Heart right ventricle (tissue), 16 donors: ENCODE results near the gene TMEM221. TPM values are rescaled to one million over a fixed set of nuclear protein-coding genes. Genes with fewer than 3 reads are reported as not detected.

ENCODE experiments used
- ATAC-seq, 8 donors: fragments of 200-7000 bp; cut with Tn5 transposase; one replicate each; pipeline ENCODE4 v1.9.1; 2020; ENCODE audit warnings: mild to moderate bottlenecking in 8 of 8, moderate library complexity in 8 of 8, moderate number of reproducible peaks in 1 of 8
- DNase-seq, 2 donors: peaks; one replicate each; pipeline ENCODE4 v3.0.0-alpha.2; 2020
- H3K27ac ChIP-seq, 10 donors: fragments of 200-600 bp; sonication (generic) in 2 of 10; one replicate each; pipeline versions ENCODE4 v1.5.0 to v1.8.0; 2020 to 2022; ENCODE audit warnings: mild to moderate bottlenecking in 3 of 10
- H3K27me3 ChIP-seq, 7 donors: fragments of 200-600 bp; one replicate each; pipeline ENCODE4 v1.8.0; 2021 to 2022; ENCODE audit warnings: mild to moderate bottlenecking in 2 of 7
- H3K36me3 ChIP-seq, 9 donors: fragments of 200-600 bp; sonication (generic) in 1 of 9; one replicate each; pipeline versions ENCODE4 v1.5.0 to v1.8.0; 2020 to 2022; ENCODE audit warnings: mild to moderate bottlenecking in 2 of 9
- H3K4me1 ChIP-seq, 9 donors: fragments of 200-600 bp; sonication (generic) in 1 of 9; one replicate each; pipeline versions ENCODE4 v1.5.0 to v1.8.0; 2020 to 2022; ENCODE audit warnings: mild to moderate bottlenecking in 4 of 9
- H3K4me3 ChIP-seq, 10 donors: fragments of 200-600 bp; sonication (generic) in 2 of 10; one replicate each; pipeline versions ENCODE4 v1.5.0 to v1.8.0; 2020 to 2022; ENCODE audit warnings: mild to moderate bottlenecking in 7 of 10, moderate library complexity in 2 of 10
- H3K9me3 ChIP-seq, 11 donors: fragments of 200-600 bp in 10 of 11; sonication (generic) in 2 of 11; one replicate each; pipeline versions ENCODE4 v1.5.0 to v1.8.0; 2013 to 2022; ENCODE audit warnings: mild to moderate bottlenecking in 2 of 11, control low read depth in 1 of 11, moderate library complexity in 1 of 11
- WGBS, 2 donors: extraction: QIAGEN DNeasy Blood & Tissue Kit; methylation state at CpG; one replicate each; pipeline ENCODE4 v1.1.7; 2013; ENCODE audit warnings: inconsistent platforms in 1 of 2; 5-methylcytosine and 5-hydroxymethylcytosine counted together
- intact Hi-C, 10 donors: fragments of 100-400 bp; cut with DNase I; formaldehyde crosslinking; loops; one replicate each; pipeline versions ENCODE4 v1.11.1 to v1.14.2; 2022
- polyA plus RNA-seq, 2 donors: library from polyadenylated mRNA; stranded (reverse); fragments of 200-250 nt; gene quantifications; one replicate each; pipeline ENCODE4 v1.2.3, GENCODE V29; 2013
- total RNA-seq, 10 donors: library from RNA; stranded (reverse); fragmentation: NEBNext Ultra II Directional in 3 of 10; extraction: Animal tissue kit (Norgen Biotek cat#: 25700) in 3 of 10; gene quantifications; one replicate each; pipeline versions ENCODE4 v1.2.1 to v1.2.4, GENCODE V29; 2021 to 2023
- TF ChIP-seq, protein P1 (sequence below), 9 donors: fragments of 200-600 bp; sonication (generic) in 2 of 9; IDR thresholded peaks; one replicate each; pipeline versions ENCODE4 v1.5.0 to v1.8.0; 2021 to 2022; ENCODE audit warnings: antibody characterized with exemption in 9 of 9, mild to moderate bottlenecking in 5 of 9, moderate library complexity in 1 of 9
- donor health status: Arrhythmogenic right ventricular cardiomyopathy.
- donor health status: ischemic (EF 13 %, LVEDD 7.1; RV severe dilation, severe dysfunction).
- donor health status: healthy with polysubstance abuse.
- donor health status: DM: no; HTN: yes; CAD: no.
- donor health status: DM: no; HTN: no; CAD: no.
- donor health status: ischemic (EF 25% LVEDD 6.9; RV normal size, moderate dysfunction).
- donor health status: ischemic (EF 25% LVEDD 5.7; RV mildly dilated, moderate dysfunction).
- donor health status: healthy.
- donor health status: DM: yes; HTN: yes; CAD: no.
- donor health status: Ischemic cardiomyopathy.
- donor health status: ischemic (EF 35%, LVEDD 5.7; RV mildly dilated, moderate dysfunction).
- donor health status: nonischemic (EF 11% LVEDD 7.7; RV severe dilation, severe dysfunction).
- donor health status: DM: yes; HTN: yes; CAD: no.
- donor health status: PGD.
- donor health status: ischemic (EF 29% LVEDD 5.4; RV normal size, mild dysfunction).
- donor health status: nonischemic (EF 23%, LVEDD 6.1; RV moderate dilation, normal function).

The TMEM221 gene
- total and polyA plus RNA-seq, 12 donors: 0.03 to 0.20 (median 0.12) TPM; not detected in 9

DNA sequence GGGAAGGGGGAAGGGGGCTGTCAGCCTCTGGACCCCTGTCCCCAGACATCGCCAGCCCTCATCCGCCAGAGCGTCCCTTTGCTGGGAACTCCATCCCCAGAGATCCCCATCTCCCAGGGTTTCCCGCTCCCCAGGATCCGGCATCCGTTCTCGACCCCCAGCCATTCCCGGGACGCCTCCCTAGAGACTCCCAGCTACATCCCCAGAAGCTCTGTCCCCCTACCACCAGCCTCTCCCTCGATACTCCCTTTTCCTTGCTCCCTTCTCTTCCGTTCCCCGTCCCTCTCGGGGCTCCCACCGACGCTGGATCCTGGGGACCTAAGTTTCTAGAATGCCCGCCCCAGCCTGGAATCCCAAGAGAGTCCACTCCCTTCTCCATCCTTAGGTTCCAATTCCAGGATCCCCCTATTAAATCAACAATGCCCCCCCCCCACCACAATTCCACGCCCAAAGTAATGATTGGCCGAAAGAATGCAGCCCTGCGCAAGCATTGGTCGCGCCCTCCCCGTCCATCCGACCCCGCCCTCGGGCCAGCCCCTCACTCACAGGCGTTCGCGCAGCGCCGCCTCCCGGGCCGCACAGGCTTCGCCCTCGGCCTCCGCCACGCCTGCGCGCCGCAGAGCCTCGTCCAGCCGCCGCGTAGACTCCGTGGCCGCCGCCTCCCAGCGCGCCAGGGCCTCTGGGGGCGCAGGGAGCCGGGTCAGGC lies 57.6 kb downstream of the TMEM221 start:
- ATAC-seq: peak; percentile 96 to 99 (median 98)
- Histone ChIP-seq H3K27me3 (peaks cover 0 to 50% (median 15%) of the 10 kb centered on the region in 7 donors), H3K36me3 (no peaks in the 10 kb centered on the region), H3K9me3 (peaks cover 0 to 12% (median 0%) of the 10 kb centered on the region in 11 donors), H3K4me1 (peaks cover 0 to 40% (median 23%) of the 10 kb centered on the region in 9 donors), H3K27ac (peak overlapping the region in 6 of 10 donors; percentile 5 to 35 (median 29)), H3K4me3 (peak overlapping the region; percentile 21 to 58 (median 52))
- peak; percentile 93 to 94 for DNase-seq
- intact Hi-C loops: loop anchor here in 5 of 10 donors (1.0 to 10.0 kb wide), 4 partner anchors 28 to 99 kb away; partner anchors contain the start of gene NXNL1 (in 1 of the 5)
- TF ChIP-seq, protein P1, sequence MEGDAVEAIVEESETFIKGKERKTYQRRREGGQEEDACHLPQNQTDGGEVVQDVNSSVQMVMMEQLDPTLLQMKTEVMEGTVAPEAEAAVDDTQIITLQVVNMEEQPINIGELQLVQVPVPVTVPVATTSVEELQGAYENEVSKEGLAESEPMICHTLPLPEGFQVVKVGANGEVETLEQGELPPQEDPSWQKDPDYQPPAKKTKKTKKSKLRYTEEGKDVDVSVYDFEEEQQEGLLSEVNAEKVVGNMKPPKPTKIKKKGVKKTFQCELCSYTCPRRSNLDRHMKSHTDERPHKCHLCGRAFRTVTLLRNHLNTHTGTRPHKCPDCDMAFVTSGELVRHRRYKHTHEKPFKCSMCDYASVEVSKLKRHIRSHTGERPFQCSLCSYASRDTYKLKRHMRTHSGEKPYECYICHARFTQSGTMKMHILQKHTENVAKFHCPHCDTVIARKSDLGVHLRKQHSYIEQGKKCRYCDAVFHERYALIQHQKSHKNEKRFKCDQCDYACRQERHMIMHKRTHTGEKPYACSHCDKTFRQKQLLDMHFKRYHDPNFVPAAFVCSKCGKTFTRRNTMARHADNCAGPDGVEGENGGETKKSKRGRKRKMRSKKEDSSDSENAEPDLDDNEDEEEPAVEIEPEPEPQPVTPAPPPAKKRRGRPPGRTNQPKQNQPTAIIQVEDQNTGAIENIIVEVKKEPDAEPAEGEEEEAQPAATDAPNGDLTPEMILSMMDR (IDR thresholded peaks at IDR 0.05): peak; percentile 50 to 87 (median 80)
- WGBS, 2 donors: 1% methylated on average over 50 of the region's 50 CpGs

DNA sequence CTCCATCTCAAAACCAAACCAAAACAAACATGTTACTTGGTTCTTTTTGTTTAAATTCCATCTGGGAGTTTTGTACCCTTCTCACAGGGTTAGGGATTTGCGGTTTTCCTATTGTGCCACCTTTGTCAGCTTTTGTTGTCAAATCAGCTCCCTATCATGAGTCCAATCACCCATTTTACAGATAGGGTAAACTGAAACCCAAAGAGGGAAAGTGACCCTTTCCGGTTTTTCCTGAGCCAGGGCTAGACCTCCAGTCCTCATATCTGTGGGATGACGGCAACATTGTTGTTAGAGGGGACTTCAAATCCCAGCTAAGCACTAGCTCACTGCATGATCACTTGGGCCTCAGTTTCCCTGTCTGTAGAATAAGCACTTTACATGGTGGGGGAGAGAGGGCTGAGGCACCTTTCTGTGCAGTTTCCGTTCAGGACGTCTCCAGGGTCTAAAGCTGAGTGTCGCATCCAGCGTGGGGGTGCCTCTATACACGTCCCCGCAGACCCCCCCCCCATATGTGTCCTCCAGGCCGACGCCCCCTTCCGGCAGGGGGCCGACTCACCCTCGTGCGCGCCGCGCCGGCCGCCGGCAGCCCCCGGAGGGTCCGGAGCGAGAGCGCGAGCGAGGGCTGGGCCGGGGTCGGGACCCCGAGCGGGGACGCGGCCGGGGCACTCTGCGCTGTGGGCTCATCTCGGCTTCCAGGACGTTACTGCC lies 58.4 kb downstream of the TMEM221 start:
- Histone ChIP-seq H3K27ac (peak overlapping the region in 5 of 10 donors; percentile 5 to 35 (median 28)), H3K4me3 (peak overlapping the region in 9 of 10 donors; percentile 21 to 58 (median 52)), H3K36me3 (no peaks in the 10 kb centered on the region), H3K9me3 (peaks cover 0 to 12% (median 0%) of the 10 kb centered on the region in 11 donors), H3K4me1 (peaks cover 0 to 42% (median 26%) of the 10 kb centered on the region in 9 donors), H3K27me3 (peaks cover 0 to 50% (median 15%) of the 10 kb centered on the region in 7 donors)
- no peak for DNase-seq
- 6 to 10% methylated on average over 32 to 37 of the region's 37 CpGs for WGBS, 2 donors
- intact Hi-C loops: loop anchor here in 8 of 10 donors (5.0 to 10.0 kb wide), 4 partner anchors 75 to 98 kb away; partner anchors contain the start of gene NXNL1 (in 1 of the 8)
- TF ChIP-seq, protein P1 (IDR thresholded peaks at IDR 0.05): peak in 1 of 9 donors; percentile 10
- peak in 2 of 8 donors; percentile 2 for ATAC-seq

DNA sequence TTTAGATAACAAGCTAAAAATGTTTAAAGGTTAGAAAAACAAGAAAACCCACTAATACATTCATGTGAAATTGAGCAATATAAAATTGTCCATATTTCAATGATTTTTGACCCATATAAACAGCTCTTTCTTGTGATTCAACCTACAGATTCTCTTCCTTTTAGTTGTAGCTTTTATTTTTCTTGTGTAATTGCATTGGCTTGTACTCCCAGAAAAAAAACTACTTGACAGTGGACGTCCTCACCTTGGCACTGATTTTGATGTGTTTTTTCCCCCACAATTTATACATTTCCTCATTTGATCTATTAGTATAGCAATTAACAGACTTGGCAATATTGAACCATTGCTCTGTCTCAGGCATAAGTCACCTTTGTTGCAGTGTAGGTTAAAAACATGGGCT lies 59.2 kb downstream of the TMEM221 start:
- intact Hi-C loops: loop anchor here in 5 of 10 donors (5.0 to 10.0 kb wide), 2 partner anchors 94 to 97 kb away; no protein-coding TSS in a partner anchor
- Histone ChIP-seq H3K27me3 (peaks cover 0 to 42% (median 11%) of the 10 kb centered on the region in 7 donors), H3K27ac (no peak overlapping the region), H3K9me3 (peaks cover 0 to 12% (median 0%) of the 10 kb centered on the region in 11 donors), H3K4me3 (no peak overlapping the region), H3K36me3 (no peaks in the 10 kb centered on the region), H3K4me1 (peaks cover 0 to 33% (median 20%) of the 10 kb centered on the region in 9 donors)
- DNase-seq (no peak), ATAC-seq (no peak)
- TF ChIP-seq, protein P1 (IDR thresholded peaks at IDR 0.05): no peak
- WGBS, 2 donors: 55 to 67% methylated on average over 1 of the region's 1 CpG
